ENCODE results near the gene SYCP1.
"Not testable (repeated sequence)": the region's sequence is repeated elsewhere in the genome, so short reads cannot be mapped to it uniquely, and the experiment has no call there.

The SYCP1 gene

DNA sequence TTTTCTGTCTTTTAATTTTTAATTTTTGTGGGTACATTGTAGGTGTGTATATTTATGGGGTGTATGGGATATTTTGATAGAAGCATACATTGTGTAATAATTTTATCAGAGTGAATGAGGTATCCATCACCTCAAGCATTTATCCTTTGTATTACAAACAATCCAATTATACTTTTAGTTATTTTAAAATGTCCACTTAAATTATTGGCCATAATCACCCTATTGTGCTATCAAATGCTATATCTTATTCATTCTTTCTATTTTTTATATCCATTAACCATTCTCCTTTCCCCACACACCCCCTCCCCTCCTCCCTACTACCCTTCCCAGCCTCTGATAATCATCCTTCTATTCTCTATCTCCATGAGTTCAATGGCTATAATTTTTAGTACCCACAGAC is 104.8 kb downstream of the SYCP1 start:
- no peak for DNase-seq (ENCODE audit: low spot score)

DNA sequence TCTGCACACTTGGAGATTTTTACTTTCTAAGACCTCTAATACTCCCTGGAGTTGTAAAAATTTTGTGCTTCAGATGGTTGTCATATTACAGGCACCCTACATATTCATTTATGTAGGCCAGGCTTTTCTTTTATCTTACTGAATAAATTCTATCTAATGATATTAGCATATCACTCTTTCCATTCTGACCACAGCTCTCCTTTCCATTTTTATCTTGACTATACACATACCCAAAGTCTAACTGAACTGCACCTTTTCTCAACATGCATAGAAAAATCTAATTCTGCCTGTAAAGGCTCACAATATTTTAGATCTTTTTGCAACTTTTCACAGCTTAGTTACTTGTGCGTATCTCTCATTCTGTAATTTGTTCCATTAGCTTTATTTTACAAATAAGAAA is 122.2 kb downstream of the SYCP1 start:
- DNase-seq (ENCODE audit: low spot score) = no peak

DNA sequence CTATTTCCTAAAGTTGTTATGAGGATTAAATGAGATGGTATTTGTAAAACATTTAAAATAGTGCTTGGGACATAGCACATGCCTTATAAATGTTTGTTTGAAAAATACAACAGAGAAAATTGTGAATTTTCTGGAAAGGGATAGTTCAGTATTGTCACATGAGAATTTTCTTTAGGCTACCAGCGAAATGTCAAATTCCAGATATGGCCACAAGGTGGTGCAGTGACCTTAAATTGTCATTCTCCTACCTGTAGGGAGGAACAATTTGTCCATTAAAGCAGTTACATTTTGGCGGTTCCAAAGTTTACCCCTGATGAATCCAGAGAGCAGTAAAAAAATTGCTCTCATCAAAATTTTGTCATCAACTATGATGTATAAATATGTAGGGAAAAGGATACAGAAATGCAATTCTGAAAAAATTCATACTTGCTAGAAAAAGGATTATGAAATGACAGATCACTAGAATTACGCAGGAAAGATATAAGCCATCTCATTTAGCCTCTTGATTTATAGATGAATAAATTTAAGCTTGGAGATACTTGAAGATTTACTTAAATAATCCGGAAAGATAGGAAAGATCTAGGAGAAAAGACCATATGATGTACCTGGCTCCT is 124.7 kb downstream of the SYCP1 start:
- peak; percentile 64 for DNase-seq (ENCODE audit: low spot score)

DNA sequence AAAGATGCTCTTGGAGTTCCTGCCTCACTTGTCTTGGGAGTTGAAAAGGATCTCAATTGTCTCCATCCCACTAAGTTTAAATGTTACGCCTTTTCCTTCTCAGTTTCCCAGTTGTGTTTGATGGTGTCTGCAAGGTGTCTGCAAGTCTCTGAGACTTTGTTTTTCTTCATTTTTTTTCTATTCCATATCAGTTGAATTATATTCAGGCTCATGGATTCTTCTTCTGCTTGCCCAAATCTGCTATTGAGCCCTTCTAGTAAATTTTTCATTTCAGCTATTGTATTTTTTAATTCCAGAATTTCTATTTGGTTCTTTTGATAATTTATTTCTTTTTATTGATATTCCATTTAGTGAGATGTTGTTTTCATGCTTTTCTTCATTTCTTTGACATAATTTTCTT is 127.6 kb downstream of the SYCP1 start:
- DNase-seq (ENCODE audit: low spot score) = no peak

DNA sequence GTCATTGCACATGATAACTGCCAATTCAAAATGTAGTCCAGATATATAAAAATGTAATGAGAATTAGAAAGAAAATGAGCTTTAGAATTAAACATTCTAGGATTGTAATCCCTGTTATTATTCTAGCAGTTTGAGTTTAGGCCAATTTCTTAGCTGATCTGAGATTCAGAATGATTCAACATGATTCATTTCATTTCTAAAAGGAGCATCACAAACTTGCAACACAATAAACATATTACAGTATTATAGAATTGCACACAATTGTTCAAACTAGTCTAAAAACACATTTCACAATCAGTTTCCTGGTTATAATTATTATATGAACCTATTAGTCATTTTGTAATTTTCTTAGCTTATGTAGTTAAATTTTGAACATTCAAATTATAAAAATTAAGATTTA is 131.6 kb downstream of the SYCP1 start:
- no peak for DNase-seq (ENCODE audit: low spot score)

DNA sequence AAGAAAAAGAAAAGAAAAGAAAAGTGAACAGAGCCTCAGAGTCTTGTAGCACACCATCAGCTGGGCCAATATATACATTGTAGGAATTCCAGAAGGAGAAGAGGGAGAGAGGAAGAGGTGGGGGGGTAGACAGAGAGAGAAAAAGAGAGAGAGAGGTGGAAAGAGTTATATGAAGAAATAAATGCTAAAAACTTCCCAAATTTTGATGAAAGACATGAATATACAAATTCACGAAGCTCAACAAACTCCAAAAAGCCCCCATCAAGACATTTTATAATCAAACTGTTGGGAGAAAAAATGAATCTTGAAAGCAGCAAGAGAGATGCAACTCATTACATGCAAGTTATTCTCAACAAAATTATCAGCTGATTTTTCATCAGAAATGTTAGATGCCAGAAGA is 133.4 kb downstream of the SYCP1 start:
- DNase-seq (ENCODE audit: low spot score) = no peak

DNA sequence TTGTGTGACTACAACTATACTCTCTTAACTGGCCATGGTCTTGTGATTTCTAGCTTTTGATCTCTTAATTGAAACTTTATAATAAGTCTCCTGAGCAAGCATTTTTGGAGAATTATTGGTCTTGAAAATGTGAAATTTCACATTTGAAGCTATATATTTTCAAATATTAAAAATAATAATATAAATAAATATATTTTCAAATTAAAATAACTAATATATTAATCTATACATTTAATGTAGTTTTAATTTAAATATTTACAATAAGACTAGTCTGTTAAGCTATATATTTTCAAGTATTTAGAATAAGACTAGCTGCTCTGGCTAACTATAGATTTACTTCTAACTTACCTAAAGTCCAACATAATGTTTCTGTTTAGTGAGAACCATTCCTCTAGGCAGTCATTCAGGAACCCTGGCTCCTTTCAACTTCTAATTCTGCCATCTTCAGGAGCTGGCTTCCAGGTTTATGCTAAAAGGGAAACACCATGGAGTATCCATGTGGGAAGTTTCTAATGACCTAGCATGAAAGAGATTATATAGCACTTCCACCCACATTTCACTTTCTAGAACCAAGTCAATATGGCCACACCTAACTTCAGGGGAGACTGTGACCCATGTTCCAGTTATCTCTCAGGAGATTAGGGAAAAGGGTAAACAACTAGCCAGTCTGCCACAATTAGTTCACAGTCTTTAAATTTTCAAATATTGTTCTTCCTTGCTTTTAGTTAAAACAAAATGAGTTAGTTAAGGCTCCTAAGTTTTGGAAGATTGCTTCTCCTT is 143.0 kb downstream of the SYCP1 start:
- no peak for DNase-seq (ENCODE audit: low spot score)

DNA sequence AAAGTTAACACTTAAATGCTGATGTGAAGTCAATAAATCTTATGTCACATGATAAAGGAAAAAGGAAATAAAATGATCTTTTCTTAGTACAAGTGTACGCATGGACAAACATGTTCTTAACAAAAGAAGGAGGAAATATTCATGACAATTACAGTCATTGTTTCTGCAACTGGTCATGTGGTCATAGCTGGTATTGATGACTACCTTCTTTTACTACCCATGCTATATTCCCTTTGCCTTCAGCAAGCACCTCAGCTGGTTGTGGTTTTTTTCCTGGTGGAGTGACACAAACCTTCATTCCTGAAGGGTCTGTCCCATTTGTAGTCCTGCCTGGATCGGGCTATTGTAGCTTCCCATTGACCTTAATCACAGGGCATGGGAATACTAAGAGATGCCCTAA is 151.5 kb downstream of the SYCP1 start:
- no peak for DNase-seq (ENCODE audit: low spot score)

DNA sequence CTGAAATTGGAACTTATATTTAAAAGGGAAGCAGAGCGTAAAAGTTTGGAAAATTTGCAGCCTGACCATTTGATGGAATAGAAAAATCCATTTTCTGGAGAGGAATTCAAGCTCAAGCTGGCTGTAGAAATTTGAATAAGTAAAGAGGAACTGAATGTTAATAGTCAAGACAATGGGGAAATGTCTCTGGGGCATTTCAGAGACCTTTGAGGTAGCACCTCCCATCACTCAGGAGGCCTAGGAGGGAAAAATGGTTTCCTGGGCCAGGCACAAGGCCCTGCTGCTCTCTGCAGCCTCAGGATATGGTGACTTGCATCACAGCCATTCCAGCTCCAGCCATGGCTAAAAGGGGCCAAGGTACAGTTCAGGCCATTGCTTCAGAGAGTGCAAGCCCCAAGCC is 157.3 kb downstream of the SYCP1 start:
- no peak for DNase-seq (ENCODE audit: low spot score)

DNA sequence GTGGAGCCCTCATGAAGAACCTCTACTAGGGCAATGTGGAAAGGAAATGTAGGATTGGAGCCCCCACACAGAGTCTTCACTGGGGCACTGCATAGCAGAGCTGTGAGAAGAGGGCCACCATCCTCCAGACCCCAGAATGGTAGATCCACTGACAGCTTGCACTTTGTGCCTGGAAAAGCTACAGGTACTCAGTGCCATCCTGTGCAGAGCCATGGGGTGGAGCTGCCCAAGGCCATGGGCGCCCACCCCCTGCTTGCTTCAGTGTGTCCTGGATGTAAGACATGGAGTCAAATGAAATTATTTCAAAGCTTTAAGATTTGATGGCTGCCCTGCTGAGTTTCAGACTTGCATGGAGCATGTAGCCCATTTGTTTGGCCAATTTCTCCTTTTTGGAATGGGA is 157.8 kb downstream of the SYCP1 start:
- DNase-seq (ENCODE audit: low spot score) = no peak

DNA sequence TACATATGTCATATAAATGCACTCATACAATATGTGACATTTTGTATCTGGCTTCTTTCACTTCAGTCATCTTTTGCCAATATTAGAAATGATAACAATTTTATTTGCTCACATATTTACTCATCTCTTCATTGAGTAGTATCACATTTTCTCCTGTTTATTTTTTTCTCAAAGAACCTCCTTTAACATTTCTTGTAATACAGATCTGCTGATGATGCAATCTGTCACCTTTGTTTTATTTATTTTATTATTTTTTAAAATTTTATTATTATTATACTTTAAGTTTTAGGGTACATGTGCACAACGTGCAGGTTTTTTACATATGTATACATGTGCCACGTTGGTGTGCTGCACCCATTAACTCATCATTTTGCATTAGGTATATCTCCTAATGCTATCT is 159.1 kb downstream of the SYCP1 start:
- DNase-seq (ENCODE audit: low spot score) = no peak

DNA sequence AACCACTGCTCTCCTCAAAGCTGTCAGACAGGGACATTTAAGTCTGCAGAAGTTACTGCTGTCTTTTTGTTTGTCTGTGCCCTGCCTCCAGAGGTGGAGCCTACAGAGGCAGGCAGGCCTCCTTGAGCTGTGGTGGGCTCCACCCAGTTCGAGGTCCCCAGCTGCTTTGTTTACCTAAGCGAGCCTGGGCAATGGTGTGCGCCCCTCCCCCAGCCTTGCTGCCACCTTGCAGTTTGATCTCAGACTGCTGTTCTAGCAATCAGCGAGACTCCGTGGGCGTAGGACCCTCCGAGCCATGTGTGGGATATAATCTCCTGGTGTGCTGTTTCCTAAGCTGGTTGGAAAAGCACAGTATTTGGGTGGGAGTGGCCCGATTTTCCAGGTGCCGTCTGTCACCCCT is 164.9 kb downstream of the SYCP1 start:
- DNase-seq (ENCODE audit: low spot score) = not testable (repeated sequence)

DNA sequence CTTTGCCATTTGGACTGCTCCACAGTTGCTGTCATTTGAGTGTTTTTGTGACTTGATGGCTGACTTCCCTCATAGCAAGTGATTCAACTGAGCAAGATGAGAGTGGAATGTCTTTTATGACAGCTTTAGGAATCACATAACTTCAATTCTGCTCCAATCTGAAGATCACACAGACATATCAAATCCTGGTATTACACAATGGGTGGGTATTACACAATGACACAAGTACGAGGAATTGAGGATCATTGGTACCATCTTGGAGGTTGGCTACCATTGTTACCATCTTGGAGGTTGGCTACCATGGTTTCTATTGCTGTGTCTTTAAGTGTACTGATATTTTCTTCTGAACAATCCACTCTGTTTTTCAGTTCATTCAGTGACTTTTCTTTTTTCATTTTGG is 166.5 kb downstream of the SYCP1 start:
- DNase-seq (ENCODE audit: low spot score) = no peak

DNA sequence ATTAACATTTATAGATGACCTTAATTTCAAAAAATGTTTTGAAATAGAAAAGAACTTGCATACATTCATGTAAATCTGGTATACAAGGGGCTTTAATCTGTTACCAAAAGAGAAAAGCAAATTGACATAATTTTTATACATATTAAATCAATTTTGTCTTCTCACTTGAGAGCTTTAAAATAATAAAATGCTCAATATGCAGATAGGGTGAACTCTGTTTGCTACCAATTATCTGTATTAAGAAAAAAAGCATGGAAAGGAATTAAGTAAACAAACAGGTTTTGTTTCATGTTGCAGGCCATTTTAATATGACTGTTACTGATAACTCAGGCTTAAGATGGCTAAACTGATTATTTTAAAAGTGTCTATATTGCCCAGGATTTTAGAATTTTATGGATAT is 168.9 kb downstream of the SYCP1 start:
- no peak for DNase-seq (ENCODE audit: low spot score)

DNA sequence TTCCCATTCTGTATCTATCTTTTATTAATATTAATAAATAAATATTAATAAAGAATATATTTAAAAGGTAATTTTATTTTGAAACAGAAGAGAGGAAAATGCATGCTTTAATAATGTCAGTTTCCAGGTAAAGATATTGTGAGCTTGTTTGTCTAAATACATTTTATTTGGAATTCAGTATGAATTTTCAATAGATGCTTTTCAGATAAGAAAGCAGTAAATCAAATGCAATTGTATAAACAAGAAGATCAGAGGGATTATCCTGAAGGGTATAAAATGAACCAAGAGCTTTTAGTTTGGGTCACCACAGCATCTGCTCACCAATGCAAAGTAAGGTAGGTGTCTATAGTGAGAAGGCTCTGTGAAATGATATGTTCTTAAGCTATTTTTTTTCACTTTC is 174.9 kb downstream of the SYCP1 start, which contains the start of gene TSHB:
Gene TSHB (plus strand): TSS at position 301 of the 400 bp plus-strand sequence. CDS start 3,537 bp downstream, outside the sequence.
- DNase-seq (ENCODE audit: low spot score) = no peak

DNA sequence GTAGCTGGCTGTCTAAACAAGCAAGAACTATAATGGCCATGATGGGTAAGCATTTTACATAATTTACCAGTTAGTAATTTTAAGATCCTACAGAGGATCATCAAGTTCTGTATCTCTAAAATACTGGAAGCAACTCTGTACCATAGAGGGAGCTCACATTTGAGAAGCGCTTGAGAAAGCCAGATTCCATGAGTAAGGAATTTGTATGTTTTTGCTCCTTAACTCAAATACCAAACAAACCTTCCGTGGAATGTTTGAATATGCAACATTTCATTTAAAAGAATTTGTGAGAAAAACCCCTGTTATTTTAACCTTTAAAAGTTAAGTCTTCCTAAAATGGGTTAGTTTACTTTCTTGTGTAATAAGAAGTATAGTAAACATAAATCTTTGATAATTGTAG is 176.9 kb downstream of the SYCP1 start:
- DNase-seq (ENCODE audit: low spot score) = no peak

DNA sequence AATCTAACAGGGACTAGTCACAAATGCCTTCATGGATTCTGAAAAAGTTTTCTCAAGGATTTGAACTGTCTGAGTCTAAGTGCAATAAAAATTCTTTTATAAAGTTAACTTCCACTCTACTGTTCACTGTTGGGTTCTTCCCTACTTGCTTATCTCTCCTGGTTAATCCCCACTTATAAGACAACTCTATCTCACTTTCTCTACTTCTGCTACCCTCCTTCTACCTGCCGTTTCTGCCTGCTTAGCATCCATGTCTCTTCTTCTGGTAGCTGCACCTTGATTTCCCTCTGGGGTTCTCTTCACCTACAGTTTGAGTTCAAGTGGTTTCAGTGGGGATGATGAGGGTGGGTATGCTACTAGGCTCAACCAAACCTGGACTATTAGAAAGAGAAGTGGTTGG is 181.0 kb downstream of the SYCP1 start:
- DNase-seq (ENCODE audit: low spot score) = no peak

DNA sequence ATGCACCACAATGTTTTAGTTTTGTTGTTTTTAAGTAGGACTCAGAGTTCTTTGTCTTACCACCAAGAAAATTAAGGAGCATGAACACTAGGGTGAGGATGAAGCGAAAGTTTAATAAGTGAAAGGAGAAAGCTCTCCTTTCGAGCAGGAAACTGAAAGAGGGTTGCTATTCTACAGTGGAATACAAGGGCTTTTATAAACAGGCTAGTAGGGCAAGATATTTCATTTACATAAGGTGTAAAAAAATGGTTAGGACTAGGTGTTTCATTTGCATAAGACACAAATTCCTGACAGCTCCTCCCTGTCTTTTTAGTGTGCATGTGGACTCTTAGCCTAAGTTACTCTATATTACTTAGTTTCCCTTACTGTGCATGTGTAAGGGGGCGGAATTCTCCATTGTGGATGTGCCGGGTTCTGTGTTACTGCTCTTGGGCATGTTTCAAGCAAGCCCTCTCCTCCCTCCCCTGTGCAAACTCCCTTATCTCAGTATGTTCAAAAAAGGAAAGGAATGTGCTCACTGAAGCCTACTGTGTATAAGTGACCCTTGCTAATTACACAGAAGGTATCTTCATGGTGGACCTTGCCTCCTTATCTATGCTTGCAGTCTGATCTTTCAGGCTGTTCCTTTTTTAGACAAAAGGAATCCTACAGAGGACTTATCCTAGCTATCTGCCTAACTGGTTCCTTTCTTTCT is 182.3 kb downstream of the SYCP1 start:
- DNase-seq (ENCODE audit: low spot score) = no peak

DNA sequence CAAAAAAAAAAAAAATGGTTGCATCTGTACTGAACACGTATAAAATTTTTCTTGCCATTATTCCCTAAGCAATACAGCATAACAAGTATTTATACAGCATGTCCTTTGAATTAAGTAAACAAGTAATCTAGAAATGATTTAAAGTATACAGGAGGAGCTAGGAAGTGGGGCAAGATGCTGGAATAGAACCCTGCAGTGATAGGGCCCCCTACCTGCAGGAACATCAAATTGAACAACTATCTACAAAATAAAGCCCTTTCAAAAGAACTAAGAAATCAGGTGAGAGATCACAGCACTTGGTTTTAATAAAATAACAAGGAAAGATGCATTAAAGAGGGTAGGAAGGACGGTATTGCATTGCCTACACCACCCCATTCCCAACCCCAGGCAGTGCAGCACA is 185.8 kb downstream of the SYCP1 start:
- no peak for DNase-seq (ENCODE audit: low spot score)

DNA sequence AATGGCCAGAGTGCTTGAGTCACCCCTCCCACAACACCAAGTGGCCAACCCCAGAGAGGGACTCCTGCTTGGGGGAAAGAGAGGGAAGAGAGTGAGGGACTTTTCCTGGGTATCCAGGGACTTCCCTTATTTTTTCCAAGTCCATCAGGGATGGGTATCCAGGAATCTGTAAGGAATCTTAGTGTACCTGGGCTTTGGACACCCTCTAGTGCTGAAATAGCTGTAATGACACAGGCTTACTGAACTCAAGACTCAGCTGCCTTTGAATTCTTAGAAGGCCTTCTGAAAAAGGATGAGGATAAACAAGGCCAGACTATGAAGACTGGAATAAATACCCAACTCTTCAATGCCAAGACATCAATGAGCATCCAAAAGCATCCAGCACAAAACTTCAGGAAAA is 187.0 kb downstream of the SYCP1 start:
- DNase-seq (ENCODE audit: low spot score) = no peak

Data from activated CD4-positive, alpha-beta T cell treated with anti-CD3 and anti-CD28 coated beads, Interleukin-2, Interleukin-4, amounts not matched to agents 100 ng/mL and 50 ng/mL, durations not matched to agents 16 hours and 8 hours (primary cell).